GM12865 (cell line): ENCODE measurements around the gene ZNF487.

ENCODE experiments used
- DNase-seq: peaks from one replicate; pipeline ENCODE4 v3.0.0; 2010; ENCODE audit warnings: low read depth
- H3K4me3 ChIP-seq: 2 replicates; pipeline ENCODE4 v1.5.1; 2011; ENCODE audit warnings: mild to moderate bottlenecking, low read depth, low read length, control low read depth
- TF ChIP-seq, protein P1 (sequence below): IDR thresholded peaks from 2 replicates; pipeline ENCODE4 v1.5.1; 2011; ENCODE audit warnings: low read length, control low read depth, low read depth, inconsistent platforms; ENCODE audit not compliant: insufficient read depth; ENCODE audit errors: missing control alignments

The ZNF487 gene

DNA sequence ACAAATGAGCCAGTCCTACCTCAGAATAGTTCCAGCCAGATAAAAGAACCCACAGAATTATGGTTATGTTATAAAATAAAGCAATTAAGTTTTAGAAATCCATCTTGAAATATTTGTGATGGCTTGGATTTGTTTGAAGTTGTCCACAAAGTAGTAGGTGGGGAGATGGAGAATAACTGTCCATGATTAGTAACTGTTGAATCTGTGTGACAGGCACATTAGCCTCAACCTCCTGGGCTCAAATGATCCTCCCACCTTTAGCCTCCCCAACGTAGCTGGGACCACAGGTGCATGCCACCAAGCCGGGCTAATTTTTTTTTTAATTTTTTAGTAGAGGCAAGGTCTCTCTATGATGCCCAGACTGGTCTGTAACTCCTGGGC is 38.0 kb upstream of the ZNF487 start:
- TF ChIP-seq, protein P1, sequence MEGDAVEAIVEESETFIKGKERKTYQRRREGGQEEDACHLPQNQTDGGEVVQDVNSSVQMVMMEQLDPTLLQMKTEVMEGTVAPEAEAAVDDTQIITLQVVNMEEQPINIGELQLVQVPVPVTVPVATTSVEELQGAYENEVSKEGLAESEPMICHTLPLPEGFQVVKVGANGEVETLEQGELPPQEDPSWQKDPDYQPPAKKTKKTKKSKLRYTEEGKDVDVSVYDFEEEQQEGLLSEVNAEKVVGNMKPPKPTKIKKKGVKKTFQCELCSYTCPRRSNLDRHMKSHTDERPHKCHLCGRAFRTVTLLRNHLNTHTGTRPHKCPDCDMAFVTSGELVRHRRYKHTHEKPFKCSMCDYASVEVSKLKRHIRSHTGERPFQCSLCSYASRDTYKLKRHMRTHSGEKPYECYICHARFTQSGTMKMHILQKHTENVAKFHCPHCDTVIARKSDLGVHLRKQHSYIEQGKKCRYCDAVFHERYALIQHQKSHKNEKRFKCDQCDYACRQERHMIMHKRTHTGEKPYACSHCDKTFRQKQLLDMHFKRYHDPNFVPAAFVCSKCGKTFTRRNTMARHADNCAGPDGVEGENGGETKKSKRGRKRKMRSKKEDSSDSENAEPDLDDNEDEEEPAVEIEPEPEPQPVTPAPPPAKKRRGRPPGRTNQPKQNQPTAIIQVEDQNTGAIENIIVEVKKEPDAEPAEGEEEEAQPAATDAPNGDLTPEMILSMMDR = no peak
- no peak for DNase-seq
- H3K4me3 ChIP-seq = peak overlapping the region; percentile 90

DNA sequence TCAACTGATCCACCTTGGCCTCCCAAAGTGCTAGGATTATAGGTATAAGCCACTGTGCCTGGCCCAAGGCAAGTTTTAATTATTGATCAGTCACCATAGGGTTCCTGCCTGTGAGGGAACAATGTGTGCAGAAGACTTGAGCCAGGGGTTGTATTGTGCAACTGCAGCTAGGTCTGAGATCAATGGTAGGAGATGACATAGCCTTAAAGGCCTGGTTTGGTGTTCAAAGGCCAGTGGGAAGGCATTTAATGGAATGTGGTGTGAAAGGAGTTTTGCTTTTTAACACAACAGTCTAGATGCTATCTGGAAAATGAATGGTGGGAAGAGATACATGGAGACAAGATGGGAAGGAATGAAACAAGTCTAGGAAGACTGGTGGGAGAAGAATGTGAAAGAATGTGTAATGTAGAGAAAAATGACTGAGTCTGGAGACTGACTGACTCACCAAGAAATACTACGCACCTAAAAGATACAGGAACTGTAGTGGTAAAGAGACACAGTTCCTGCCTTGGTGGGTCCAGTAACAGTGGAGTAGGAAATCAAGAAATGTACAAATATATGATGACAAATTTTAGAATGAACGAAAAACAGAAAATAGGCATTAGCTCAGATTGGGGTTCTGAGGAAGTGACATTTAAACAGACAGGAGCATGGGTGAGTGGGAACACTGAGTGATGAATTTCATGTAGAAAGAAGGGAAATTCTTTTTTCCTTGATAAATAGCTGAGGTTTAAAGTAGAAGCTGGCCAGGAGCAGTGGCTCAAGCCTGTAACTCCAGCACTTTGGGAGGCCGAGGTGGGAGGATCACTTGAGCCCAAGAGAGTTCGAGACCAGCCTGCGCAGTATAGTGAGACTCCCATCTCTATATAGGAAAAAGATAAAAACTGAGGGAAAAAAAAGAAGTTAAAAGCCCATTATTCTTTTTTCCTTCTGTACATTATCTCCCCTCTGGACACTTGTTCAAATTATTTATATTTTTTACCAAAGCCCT is 37.3 kb upstream of the ZNF487 start:
- TF ChIP-seq, protein P1 = no peak
- no peak overlapping the region for H3K4me3 ChIP-seq
- DNase-seq = no peak

DNA sequence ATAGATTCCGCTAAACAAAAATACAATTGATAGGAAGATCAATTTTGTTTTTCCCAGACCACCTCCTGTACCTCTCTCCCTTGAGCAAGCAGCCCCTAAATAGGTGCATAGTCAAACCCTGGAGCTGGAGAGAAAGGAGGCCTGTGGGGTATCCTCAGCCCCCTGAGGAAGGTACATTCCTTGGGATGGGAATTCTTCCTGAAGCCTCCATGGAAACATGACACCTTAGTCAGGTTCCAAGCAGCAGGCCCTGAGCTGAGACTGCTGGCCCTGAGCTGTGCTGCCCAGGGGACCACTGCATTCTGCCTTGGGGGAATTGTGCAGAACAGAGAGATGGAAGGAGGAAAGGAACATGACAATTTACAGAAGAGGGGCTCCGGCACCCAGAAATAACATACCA is 35.3 kb upstream of the ZNF487 start:
- TF ChIP-seq, protein P1 = no peak
- no peak for DNase-seq
- H3K4me3 ChIP-seq = peak overlapping the region; percentile 9

DNA sequence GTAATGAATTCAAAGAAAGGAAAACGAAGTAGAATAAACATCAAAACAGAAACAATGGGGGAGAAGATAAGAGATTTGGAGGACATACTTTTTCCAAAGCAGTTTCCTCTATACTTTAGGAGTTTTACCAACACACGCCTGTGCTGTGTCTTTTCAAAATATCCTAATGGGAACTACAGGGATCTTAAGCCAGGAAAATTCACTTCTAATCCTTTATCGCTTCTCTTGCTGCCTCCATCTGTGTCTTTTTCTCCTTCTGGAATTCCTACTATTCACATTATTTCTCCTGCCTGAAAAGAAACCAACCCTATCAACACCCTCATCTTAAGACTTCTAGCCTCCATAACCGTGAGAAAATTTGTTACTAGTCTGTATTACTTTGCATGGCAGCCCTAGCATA is 34.7 kb upstream of the ZNF487 start:
- H3K4me3 ChIP-seq = peak overlapping the region; percentile 9
- TF ChIP-seq, protein P1 = no peak
- DNase-seq = no peak

DNA sequence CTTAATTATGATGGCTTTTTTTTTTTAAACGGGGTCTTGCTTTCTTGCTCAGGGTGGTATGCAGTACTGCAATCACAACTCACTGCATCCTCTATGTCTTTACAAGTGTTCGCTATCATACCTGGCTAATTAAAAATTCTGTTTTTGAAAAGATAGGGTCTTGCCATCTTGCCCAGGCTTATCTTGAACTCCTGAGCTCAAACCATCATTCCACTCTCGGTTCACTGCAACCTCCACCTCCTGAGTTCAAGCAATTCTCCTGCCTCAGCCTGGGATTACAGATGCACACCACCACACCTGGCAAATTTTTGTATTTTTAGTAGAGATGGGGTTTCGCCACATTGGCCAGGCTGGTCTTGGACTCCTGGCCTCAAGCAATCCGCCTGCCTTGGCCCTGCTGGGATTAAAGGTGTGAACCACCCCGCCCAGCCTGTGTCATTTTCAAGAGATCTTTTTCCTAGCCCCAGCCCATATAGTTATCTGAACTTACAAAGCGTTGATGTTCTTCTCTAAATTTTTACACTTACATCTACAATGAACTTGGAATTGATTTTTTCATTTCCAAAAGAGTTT is 33.9 kb upstream of the ZNF487 start:
- DNase-seq = no peak
- peak overlapping the region; percentile 2; the same call in 1 of the 2 replicates for H3K4me3 ChIP-seq
- TF ChIP-seq, protein P1 = no peak

DNA sequence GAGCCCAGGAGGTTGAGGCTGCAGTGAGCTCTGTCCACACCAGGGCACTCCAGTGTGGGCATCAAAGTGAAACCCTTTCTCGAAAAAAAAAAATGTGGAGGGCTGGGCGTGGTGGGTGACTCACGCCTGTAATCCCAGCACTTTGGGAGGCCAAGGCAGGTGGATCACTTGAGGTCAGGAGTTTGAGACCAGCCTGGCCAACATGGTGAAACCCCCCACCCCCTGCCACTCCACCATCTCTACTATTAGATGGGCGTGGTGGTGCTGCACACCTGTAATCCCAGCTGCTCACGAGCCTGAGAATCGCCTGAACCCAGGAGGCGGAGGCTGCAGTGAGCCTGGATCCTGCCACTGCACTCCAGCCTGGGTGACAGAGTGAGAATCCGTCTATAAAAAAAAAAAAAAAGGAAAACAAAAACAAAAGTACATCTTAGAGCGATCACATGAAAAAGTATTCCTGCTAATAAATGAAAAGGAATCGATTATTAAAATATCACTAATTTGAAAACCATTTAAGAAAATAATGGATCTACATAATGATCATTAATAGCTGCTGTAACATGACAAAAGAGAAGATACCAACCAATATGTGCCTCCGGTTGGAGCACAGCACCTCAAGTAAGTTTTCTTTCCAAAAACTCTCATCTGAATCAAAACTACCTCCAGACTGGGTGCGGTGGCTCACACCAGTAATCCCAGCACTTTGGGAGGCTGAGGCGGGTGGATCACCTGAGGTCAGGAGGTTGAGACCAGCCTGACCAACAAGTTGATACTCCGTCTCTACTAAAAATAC is 32.8 kb upstream of the ZNF487 start:
- TF ChIP-seq, protein P1 = no peak
- DNase-seq = no peak
- H3K4me3 ChIP-seq = peak overlapping the region; percentile 80
